IPS-18c (cell line): ENCODE data around the gene NOD2.

ENCODE experiments used
- H3K4me3 ChIP-seq: 2 replicates; pipeline ENCODE4 v1.7.0; 2013; ENCODE audit warnings: low read depth, mild to moderate bottlenecking, low read length, moderate library complexity; ENCODE audit not compliant: insufficient read depth
- H3K9me3 ChIP-seq: one replicate; pipeline ENCODE4 v1.6.1; 2013; ENCODE audit warnings: mild to moderate bottlenecking, low read length, moderate library complexity; ENCODE audit not compliant: control insufficient read depth, insufficient read depth

Gene NOD2

GRCh38 chr16:50704245-50704644, 10.8 kb downstream of the NOD2 start:
- Histone ChIP-seq H3K4me3 (no peak overlapping the region), H3K9me3 (peaks cover 13% of the 10 kb centered on the region)

- no peak overlapping the region for H3K4me3 ChIP-seq
Observed at GRCh38 chr16:50705436-50706110, 12.2 kb downstream of the NOD2 start.

GRCh38 chr16:50706250-50706649, 12.8 kb downstream of the NOD2 start:
- Histone ChIP-seq H3K9me3 (peaks cover 13% of the 10 kb centered on the region), H3K4me3 (no peak overlapping the region)

More at GRCh38 chr16:50705436-50706110, 12.2 kb downstream of the NOD2 start:
- peaks cover 13% of the 10 kb centered on the region for H3K9me3 ChIP-seq

- Histone ChIP-seq H3K9me3 (peaks cover 13% of the 10 kb centered on the region), H3K4me3 (no peak overlapping the region)
Observed at GRCh38 chr16:50708373-50709060, 15.1 kb downstream of the NOD2 start.

- Histone ChIP-seq H3K9me3 (peaks cover 6% of the 10 kb centered on the region), H3K4me3 (no peak overlapping the region)
Observed at GRCh38 chr16:50709061-50709684, 15.8 kb downstream of the NOD2 start.

- Histone ChIP-seq H3K4me3 (no peak overlapping the region), H3K9me3 (peaks cover 6% of the 10 kb centered on the region)
Observed at GRCh38 chr16:50709980-50710379, 16.6 kb downstream of the NOD2 start.

GRCh38 chr16:50711040-50711439, 17.6 kb downstream of the NOD2 start:
- peaks cover 3% of the 10 kb centered on the region for H3K9me3 ChIP-seq
- no peak overlapping the region for H3K4me3 ChIP-seq

GRCh38 chr16:50711862-50712559, 18.6 kb downstream of the NOD2 start:
- H3K9me3 ChIP-seq, result no peaks in the 10 kb centered on the region
- no peak overlapping the region for H3K4me3 ChIP-seq

GRCh38 chr16:50712560-50712898, 19.1 kb downstream of the NOD2 start:
- Histone ChIP-seq H3K9me3 (no peaks in the 10 kb centered on the region), H3K4me3 (no peak overlapping the region)

- Histone ChIP-seq H3K9me3 (no peaks in the 10 kb centered on the region), H3K4me3 (no peak overlapping the region)
Observed at GRCh38 chr16:50712956-50713355, 19.6 kb downstream of the NOD2 start.

- H3K4me3 ChIP-seq, result no peak overlapping the region
- no peaks in the 10 kb centered on the region for H3K9me3 ChIP-seq
Observed at GRCh38 chr16:50717091-50717490, 23.7 kb downstream of the NOD2 start.

GRCh38 chr16:50717494-50717893, 24.1 kb downstream of the NOD2 start:
- no peak overlapping the region for H3K4me3 ChIP-seq
- no peaks in the 10 kb centered on the region for H3K9me3 ChIP-seq

- Histone ChIP-seq H3K4me3 (no peak overlapping the region), H3K9me3 (no peaks in the 10 kb centered on the region)
Observed at GRCh38 chr16:50718061-50718760, 24.8 kb downstream of the NOD2 start.

- H3K9me3 ChIP-seq, result no peaks in the 10 kb centered on the region
Observed at GRCh38 chr16:50718761-50719400, 25.5 kb downstream of the NOD2 start.

GRCh38 chr16:50719401-50720337, 26.3 kb downstream of the NOD2 start:
- H3K9me3 ChIP-seq, result no peaks in the 10 kb centered on the region
- H3K4me3 ChIP-seq, result no peak overlapping the region

More at GRCh38 chr16:50718761-50719400, 25.5 kb downstream of the NOD2 start:
- H3K4me3 ChIP-seq, result no peak overlapping the region
